Neural progenitor cell (in vitro differentiated cells): ENCODE data around the gene NATD1.

ENCODE experiments used
- CTCF ChIP-seq: fragments of 200-600 bp; sonication (generic); IDR thresholded peaks from 2 replicates; pipeline ENCODE4 v1.5.1; 2017; ENCODE audit warnings: antibody characterized with exemption, mild to moderate bottlenecking
- EZH2phosphoT487 ChIP-seq: fragments of 200-600 bp; sonication (generic); IDR thresholded peaks from 2 replicates; pipeline ENCODE4 v1.6.1; 2017; ENCODE audit warnings: antibody characterized with exemption

GRCh38 chr17:21198411-21198810, 54.8 kb downstream of the NATD1 start:
- TF ChIP-seq EZH2phosphoT487 (no peak), CTCF (no peak)
